ENCODE data around the gene NINJ2. TPM values are rescaled to one million over a fixed set of nuclear protein-coding genes. Genes with fewer than 3 reads are reported as not detected.

NINJ2 gene
- total RNA-seq, 1 donor from 2014 or later, result not detected

DNA sequence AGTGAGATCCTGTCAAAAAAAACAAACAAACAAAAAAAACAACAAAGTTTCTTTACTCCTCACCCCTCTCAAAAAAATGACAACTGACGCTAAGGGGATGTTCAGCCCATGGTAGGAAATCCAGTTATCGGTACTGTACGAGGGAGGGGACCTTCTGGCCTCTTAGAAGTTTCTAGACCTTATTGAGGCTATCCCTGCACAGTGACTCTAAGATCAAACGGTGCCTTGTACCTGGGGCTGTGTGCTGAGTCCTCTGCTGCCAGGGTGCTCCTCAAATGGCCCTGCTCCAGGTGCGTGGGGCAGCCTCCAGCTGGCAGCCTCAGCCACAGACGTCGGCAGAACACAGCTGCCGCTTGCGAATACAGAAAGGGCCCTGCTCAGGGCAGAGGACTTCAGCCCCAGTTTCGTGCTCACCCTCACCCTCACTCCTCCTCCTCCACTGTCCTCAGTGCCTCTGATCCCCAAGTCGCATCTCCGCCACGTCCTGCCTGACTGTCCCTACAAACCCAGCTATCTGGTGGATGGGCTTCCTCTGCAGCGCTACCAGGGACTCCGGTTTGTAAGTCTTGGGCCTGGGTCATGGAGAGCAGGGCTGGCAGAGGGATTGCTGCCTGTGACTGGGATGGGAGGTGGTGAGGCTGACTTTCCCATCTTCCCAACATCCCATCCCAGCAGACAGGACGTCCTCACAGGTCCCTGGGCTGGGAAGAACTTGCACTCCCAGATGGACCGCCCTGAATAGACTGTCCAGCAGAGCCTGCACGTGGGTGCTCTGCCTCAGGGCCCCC lies 112.6 kb downstream of the NINJ2 start:
- Histone ChIP-seq H3K4me3 (ENCODE audit: low read depth, low read length) (no peak overlapping the region), H3K36me3 (ENCODE audit: control insufficient read depth, insufficient read depth, low read length) (no peaks in the 10 kb centered on the region), H3K27me3 (ENCODE audit: control insufficient read depth, insufficient read depth, low read length) (no peaks in the 10 kb centered on the region)
- TF ChIP-seq, protein P1, sequence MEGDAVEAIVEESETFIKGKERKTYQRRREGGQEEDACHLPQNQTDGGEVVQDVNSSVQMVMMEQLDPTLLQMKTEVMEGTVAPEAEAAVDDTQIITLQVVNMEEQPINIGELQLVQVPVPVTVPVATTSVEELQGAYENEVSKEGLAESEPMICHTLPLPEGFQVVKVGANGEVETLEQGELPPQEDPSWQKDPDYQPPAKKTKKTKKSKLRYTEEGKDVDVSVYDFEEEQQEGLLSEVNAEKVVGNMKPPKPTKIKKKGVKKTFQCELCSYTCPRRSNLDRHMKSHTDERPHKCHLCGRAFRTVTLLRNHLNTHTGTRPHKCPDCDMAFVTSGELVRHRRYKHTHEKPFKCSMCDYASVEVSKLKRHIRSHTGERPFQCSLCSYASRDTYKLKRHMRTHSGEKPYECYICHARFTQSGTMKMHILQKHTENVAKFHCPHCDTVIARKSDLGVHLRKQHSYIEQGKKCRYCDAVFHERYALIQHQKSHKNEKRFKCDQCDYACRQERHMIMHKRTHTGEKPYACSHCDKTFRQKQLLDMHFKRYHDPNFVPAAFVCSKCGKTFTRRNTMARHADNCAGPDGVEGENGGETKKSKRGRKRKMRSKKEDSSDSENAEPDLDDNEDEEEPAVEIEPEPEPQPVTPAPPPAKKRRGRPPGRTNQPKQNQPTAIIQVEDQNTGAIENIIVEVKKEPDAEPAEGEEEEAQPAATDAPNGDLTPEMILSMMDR (IDR thresholded peaks at IDR 0.05; ENCODE audit: insufficient read depth, low read length, poor library complexity, severe bottlenecking), result no peak
- no peak for DNase-seq (ENCODE audit: low read depth)

DNA sequence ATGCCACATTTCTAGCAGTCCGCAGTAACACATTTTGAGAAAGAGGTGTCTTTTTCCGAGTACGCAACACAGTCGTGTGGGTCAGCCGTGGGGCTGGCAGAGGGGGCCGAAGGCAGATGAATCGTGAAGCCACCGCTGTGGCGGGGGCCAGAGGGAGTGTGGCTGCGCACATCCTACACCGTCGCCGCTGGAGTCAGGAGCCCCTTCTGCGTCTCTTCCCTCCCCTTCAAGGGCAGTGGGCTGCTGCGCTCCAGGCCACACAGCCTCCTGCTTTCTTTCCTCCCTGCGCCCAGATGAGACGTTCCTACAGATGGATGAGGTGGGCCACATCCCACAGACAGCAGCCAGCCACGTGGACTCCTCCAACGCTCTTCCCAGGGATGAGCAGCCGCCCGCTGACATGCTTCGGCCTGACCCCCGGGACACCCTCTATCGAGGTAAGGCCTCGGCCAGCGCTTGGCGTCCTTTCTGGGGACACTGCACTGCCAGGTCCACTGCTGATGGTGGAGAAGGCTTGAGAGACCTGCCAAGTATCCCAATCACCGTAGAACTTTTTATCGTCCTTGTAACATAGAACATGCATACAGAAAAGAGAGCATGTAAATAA lies 113.7 kb downstream of the NINJ2 start:
- TF ChIP-seq, protein P1 (IDR thresholded peaks at IDR 0.05; ENCODE audit: insufficient read depth, low read length, poor library complexity, severe bottlenecking), result no peak

GRCh38 chr12:547883-548470 lies 115.3 kb downstream of the NINJ2 start:
- TF ChIP-seq, protein P1 (IDR thresholded peaks at IDR 0.05; ENCODE audit: insufficient read depth, low read length, poor library complexity, severe bottlenecking), result no peak
- H3K36me3 ChIP-seq (ENCODE audit: control insufficient read depth, insufficient read depth, low read length), result no peaks in the 10 kb centered on the region
- peaks cover 2% of the 10 kb centered on the region for H3K27me3 ChIP-seq (ENCODE audit: control insufficient read depth, insufficient read depth, low read length)
- no peak for DNase-seq (ENCODE audit: low read depth)
- H3K4me3 ChIP-seq (ENCODE audit: low read depth, low read length), result no peak overlapping the region

More for the DNA sequence above, 113.7 kb downstream of the NINJ2 start:
- Histone ChIP-seq H3K27me3 (ENCODE audit: control insufficient read depth, insufficient read depth, low read length) (peaks cover 2% of the 10 kb centered on the region), H3K4me3 (ENCODE audit: low read depth, low read length) (no peak overlapping the region), H3K36me3 (ENCODE audit: control insufficient read depth, insufficient read depth, low read length) (no peaks in the 10 kb centered on the region)
- no peak for DNase-seq (ENCODE audit: low read depth)

- H3K36me3 ChIP-seq (ENCODE audit: control insufficient read depth, insufficient read depth, low read length), result no peaks in the 10 kb centered on the region
- DNase-seq (ENCODE audit: low read depth), result no peak
- TF ChIP-seq, protein P1 (IDR thresholded peaks at IDR 0.05; ENCODE audit: insufficient read depth, low read length, poor library complexity, severe bottlenecking), result peak; percentile 97
- H3K4me3 ChIP-seq (ENCODE audit: low read depth, low read length), result no peak overlapping the region
- peaks cover 2% of the 10 kb centered on the region for H3K27me3 ChIP-seq (ENCODE audit: control insufficient read depth, insufficient read depth, low read length)
Measured at GRCh38 chr12:546920-547845, 116.1 kb downstream of the NINJ2 start.

DNA sequence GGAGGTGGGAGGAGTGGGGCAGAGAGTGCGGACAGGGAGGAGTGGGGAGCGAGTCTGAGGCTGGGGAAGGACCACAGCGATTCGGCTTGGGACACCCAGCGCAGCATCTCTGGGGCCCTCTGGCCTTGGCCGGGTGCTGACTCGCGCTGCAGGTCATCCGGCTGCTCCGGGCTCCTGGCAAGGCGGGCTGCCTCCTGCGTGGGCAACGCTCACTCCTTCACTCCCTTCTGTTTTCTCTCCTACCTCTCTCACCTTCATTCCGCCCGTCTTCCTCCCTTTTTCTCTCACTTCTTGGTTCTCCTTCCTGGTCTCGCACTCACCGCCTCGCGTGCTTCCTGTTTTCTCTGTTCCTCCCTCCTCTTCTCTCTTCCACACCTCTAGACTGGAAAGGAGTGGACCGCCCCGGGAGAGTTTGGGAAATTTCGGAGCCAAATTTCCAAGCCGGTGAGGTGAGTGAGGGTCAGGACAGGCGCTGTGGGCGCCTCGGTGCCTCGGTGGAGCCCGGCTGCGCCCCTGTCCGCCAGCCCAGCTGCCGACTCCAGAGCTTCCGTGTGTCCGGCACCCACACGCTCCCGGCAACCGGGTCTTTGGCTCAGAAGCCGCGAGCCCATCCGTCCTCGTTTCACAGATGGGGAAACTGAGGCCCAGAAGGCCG lies 116.9 kb downstream of the NINJ2 start:
- no peak for DNase-seq (ENCODE audit: low read depth)
- Histone ChIP-seq H3K4me3 (ENCODE audit: low read depth, low read length) (no peak overlapping the region), H3K27me3 (ENCODE audit: control insufficient read depth, insufficient read depth, low read length) (peaks cover 2% of the 10 kb centered on the region), H3K36me3 (ENCODE audit: control insufficient read depth, insufficient read depth, low read length) (no peaks in the 10 kb centered on the region)
- TF ChIP-seq, protein P1 (IDR thresholded peaks at IDR 0.05; ENCODE audit: insufficient read depth, low read length, poor library complexity, severe bottlenecking), result no peak

Measured in kidney epithelial cell (primary cell).